ENCODE data around the gene DNAH6.
"Not testable (repeated sequence)": the region's sequence is repeated elsewhere in the genome, so short reads cannot be mapped to it uniquely, and the experiment has no call there.

The DNAH6 gene

DNA sequence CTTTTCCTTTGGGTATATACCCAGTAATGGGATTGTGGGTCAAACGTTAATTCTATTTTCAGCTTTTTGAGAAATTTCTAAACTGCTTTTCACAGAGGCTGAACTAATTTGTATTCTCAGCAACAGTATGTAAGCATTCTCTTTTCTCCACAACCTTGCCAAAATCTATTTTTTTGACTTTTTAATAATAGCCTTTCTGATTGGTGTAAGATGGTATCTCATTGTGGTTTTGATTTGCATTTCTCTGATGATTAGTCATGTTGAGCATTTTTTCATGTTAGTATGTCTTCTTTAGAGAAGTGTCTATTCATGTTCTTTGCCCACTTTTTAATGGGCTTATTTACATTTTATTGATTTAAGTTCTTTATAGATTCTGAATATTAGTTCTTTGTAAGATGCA lies 219.1 kb downstream of the DNAH6 start:
- DNase-seq (ENCODE audit: low read depth, low spot score), result no peak

DNA sequence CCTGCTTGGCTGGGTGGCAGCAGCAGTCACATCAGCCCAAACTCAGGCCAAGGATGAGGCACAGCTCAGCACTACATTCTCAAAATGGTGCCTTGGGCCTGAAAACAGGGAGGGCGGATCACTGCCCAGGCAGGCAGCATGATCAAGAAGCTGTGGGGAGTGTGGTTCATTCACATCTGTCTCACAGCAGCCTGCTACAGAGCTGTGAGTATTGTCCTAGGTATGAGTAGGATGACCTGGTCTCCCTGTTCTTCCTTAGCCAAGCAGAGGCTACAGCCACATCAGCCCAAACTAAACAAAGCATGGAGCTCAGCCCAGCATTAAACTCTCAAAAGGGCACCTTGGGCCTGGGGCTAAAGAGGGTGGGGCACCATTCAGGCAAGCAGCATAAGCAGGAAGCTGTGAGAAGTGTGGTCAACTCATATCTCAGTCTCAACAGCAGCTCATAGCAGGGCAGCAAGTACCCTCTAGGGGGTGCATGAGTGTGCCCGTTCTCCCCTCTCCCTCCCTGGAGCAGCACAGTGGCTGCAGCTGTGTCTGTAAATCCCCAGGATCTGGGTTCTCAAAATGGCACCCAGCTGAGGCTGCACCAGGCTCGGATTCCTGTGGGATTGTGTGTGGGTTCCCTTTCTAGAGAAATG lies 225.0 kb downstream of the DNAH6 start:
- DNase-seq (ENCODE audit: low read depth, low spot score), result peak; percentile 63

DNA sequence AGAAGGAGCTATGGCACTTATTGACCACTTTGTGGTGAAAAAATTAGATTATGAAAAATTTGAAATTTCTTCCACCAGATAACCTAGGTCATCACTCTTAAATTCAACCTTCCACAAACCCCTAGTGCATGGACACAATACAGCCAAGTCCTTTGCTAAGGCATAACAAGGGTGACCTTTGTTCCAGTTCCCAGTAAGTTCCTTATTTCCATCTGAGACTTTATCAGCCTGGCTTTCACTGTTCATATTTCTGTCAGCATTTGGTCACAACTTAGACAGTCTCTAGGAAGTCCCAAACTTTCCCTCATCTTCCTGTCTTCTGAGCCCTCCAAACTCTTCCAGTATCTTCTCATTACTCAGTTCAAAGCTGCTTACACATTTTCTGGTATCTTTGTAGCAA lies 232.0 kb downstream of the DNAH6 start:
- DNase-seq (ENCODE audit: low read depth, low spot score), result no peak

DNA sequence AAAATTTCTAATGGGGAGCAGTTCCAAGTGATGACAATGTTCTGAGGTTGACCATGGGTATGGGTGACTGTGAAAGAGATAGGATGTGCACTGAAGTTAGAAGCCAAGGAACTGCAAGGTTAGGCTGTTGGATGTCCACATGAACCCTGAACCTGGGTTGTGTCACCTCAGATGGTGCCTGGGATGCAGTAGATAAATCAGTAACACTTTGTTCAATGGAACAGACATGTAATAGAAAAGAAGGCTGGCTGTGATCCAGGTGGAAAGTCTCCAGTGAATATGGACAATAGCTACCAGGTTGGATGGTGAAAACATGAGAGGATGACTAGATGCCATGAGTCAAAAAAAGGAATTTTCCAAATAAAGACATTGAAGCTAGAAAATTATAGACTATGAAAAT lies 233.1 kb downstream of the DNAH6 start:
- no peak for DNase-seq (ENCODE audit: low read depth, low spot score)

DNA sequence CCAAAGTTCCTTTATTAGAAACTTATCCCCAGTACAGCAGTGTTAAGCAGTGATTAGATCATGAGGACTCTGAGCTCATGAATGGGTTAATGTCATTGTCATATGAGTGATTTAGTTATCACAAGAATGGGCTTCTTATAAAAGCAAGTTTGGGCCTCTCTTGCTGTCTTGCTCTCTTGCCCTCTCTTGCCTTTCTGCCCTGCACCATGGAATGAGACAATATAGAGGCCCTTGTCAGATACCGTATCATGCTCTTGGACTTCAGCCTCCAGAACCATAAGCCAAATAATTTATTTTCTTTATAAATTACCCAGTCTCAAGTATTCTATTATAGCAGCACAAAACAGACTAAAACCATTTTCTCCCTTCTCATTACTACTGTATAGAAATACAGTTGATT lies 238.8 kb downstream of the DNAH6 start:
- no peak for DNase-seq (ENCODE audit: low read depth, low spot score)

DNA sequence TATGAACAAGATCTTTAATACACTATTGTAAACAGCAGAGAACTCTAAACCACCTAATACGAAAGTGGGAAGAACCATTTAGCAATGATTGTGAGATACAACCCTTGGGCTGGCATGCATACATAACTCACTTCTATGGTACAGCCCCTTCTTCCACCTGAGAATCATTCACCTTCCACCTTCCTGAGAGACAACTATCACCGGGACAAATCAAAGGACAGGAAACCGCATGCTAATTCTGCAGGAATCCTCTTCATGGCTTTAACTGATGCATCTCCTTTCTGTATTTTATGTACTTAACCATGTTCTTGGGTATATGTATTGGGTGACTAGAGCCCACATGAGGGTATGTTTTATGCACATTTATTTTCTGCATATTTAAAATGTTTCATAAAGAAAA lies 241.3 kb downstream of the DNAH6 start:
- peak; percentile 17 for DNase-seq (ENCODE audit: low read depth, low spot score)

DNA sequence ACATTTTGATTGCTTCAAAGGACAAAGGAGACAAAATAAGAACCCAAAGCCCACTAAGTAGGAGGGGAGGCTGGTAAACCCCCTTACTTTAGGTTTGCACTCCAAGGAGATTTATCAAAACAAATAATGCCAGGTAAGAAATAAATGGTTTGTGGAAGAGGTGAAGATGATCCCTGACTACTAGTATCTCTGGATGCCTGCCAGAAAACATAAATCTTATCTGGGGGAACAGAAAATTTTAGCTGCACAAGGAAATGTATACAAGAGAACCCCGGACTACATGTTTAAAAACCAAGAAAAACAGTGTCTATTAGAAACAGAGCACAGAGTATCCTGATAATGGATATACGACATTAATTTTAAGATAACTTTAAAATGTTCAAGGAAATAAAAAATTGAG lies 250.5 kb downstream of the DNAH6 start:
- DNase-seq (ENCODE audit: low read depth, low spot score), result no peak

DNA sequence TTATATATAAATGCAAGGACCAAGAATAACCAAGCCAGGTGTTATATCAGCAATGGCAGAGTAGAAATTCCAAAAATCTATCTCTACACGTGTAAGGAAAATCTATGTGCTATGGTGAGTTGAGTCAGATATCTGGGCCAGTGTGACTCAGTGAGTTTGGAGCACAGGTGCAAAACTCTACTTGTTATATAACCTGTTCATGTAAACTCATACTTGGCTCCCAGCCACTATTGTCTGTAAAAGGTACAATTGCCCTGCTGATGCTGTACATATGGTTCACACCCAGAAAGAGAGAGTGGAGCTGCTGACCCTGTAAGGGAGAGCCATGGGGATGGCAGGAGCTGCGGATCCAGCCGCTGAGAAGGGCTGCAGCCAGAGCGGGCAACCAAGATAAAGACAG lies 252.5 kb downstream of the DNAH6 start:
- no peak for DNase-seq (ENCODE audit: low read depth, low spot score)

DNA sequence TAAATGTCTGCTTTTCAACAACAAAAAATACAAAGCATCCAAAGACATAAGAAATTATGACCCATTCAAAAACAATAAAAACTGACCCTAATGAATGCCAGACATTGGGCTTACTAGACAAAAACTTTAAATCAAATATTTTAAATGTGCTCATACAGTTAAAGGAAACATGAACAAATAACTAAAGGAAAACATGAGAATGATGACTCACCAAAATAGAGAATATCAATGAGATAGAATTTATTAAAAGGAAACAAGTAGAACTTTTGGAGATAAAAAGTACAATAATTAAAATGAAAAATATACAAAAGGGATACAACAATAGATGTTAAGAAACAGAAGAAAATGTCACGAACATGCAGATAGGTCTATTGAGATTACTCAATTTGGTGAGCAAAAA lies 254.0 kb downstream of the DNAH6 start:
- no peak for DNase-seq (ENCODE audit: low read depth, low spot score)

DNA sequence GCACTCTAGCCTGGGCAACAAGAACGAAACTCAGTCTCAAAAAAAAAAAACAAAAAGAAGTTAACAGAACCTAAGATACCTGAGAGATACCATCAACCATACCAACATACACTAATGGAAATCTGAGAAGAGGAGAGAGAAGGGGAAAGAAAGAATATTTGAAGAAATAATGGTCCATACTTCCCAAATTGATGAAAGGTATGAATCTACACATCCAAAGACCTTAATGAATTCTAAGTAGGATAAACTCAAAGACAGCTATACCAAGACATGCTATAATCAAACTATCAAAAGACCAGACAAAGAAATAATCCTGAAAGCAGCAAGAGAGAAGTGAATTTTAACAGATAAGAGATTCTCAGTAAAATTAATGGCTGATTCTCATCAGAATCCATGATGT lies 255.0 kb downstream of the DNAH6 start:
- no peak for DNase-seq (ENCODE audit: low read depth, low spot score)

DNA sequence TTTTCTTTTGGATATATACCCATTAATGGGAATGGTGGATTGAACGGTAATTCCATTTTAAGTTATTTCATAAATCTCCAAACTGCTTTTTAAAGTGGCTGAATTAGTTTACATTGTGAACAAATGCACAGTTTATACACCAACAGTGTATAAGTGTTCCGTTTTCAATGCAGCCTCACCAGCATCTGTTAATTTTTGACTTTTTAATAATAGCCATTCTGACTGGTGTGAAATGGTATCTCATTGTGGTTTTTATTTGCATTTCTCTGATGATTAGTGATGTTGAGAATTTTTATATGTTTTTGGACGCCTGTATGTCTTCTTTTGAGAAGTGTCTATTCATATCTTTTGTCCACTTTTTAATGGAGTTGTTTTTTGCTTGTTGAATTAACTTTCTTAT lies 257.3 kb downstream of the DNAH6 start:
- DNase-seq (ENCODE audit: low read depth, low spot score), result not testable (repeated sequence)

DNA sequence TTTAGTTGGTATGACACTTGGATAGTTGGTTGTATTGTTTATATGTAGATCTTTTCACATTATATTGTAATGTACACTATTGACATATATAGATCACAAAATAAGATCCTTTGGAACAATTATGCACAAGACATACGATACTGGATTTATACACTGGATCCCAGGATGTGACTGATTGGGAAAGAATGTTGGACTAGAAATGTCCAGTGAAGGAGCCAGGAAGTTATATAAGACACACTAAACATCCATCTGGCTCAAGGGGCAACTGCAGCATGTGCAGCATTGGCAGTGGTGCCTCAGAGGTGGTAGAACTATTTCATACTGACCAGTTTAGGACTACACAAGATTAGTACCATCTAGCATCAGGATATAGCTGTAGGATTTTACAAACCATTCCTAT lies 259.7 kb downstream of the DNAH6 start:
- no peak for DNase-seq (ENCODE audit: low read depth, low spot score)

DNA sequence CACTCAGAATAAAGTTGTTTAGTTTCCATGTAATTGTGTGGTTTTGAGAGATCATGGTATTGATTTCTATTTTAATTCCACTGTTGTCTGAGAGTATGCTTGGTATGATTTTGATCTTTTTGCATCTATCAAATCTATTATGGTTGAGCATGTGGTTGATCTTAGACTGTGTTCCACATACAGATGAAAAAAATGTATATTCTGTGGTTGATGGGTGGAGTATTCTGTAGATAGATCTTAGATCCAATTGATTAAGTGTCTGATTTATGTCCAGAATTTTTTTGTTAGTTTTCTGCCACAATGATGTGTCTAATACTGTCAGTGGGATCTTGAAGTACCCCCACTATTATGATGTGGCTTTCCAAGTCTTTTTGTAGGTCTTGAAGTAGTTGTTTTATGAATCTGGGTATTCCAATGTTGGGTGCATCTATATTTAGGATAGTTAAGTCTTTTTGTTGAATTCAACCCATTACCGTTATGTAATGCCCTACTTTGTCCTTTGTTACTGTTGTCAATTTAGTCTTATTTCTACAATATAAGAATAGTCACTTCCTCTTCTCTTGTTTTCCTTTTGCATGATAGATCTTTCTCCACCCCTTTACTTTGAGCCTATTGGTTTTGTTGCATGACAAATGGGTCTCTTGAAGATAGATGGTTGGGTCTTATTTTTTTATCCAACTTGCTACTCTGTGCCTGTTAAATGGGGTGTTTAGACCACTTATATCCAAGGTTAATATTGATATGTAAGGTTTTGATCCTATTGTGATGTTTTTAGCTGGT lies 262.8 kb downstream of the DNAH6 start:
- no peak for DNase-seq (ENCODE audit: low read depth, low spot score)

DNA sequence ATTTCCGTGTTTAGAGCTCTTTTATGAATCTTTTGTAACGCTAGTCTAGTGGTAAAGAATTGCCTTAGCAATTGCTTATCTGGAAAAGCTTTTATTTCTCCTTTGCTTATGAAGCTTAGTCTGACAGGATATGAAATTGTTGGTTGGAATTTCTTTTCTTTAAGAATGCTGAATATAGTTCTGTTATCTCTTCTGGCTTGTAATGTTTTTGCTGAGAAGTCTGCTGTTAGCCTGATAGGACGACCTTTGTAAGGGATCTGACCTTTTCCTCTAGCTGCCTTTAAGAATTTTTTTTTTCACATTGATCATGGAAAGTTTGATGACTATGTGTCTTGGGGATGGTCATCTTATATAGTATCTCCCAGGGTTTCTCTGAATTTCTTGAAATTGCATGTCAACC lies 263.5 kb downstream of the DNAH6 start:
- DNase-seq (ENCODE audit: low read depth, low spot score), result no peak

DNA sequence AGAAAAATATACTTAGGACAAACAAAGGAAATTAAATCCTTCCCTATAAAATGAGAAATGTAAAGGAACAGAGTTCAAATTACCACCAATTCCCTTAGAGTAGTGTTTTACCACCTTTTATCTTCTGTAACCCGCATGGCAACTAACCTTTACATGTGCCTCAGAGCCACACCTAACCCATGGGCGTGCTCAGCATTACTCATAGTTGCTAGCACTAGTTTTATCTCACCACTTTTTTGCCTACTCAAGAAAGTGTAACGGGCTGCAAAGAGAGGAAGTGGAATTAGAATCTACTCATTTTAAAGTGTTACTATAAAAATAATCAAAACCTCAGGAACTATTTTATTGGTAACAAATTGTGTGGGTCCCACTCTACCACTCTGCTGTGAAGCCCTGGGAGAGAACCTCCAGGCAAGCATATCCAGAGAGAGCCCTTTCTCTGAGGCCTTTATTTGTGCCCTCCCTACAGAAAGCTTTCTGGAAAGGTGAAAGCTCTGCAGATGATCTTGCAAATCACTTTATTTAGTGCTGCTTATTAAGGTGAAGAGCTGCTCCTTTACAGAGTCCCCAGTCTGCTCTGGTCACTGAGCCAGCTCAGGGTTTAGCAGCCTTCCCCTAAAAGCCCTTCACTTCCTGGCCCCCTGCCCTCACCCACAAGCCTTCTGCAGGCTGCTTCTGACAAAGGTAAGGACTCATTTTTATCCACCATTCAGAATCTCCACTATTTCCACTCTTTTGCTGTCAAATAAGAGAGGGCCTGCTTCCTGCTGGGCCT lies 265.8 kb downstream of the DNAH6 start:
- no peak for DNase-seq (ENCODE audit: low read depth, low spot score)

DNA sequence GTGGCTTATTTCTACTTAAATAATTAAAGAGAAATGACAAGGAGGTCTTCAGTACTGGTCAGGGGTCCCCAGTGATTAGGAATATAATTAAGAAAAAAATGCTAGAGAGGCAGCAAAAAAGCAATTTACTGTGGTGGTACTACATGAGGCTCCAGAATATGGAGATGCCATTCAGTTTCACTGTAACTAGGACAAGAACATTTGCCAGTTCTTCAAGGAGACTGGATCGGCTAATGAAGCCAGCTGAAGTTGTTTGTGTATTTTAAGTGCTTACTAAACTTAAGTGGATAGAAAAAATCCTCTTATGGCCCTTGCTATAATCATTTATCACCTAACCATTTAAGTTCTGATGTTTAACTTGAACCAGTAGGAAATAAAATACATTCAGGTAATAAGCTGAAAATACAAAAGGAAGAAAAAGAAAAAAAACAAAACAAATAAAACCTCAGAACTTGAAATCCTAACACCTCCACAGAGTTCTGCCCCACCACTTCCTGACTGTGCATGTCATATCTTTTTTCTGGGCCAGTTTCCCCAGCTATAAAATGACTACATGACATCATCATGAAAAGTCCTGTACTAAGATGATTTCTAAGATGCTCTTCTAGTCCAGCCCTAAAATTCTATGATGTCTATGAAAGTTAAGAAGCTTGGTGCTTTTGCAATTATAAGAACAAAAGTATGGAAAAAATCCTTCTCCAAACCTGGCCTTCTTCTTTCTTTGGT lies 266.6 kb downstream of the DNAH6 start:
- no peak for DNase-seq (ENCODE audit: low read depth, low spot score)

DNA sequence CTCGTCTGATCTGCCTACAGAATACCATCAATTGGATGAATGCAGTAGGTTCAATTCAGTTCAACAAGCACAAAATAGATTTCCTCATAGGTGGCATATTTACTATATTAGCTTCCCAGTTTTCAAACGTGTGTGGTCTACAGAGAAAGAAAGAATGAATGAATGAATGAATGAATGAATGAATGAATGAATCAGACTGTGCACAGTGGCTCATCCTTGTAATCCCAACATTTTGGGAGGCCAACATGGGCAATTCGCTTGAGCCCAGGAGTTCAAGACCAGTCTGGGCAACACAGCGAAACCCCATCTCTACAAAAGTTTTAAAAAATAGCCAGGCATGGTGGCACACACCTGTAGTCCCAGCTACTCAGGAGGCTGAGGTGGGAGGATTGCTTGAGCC lies 269.7 kb downstream of the DNAH6 start:
- DNase-seq (ENCODE audit: low read depth, low spot score), result no peak

DNA sequence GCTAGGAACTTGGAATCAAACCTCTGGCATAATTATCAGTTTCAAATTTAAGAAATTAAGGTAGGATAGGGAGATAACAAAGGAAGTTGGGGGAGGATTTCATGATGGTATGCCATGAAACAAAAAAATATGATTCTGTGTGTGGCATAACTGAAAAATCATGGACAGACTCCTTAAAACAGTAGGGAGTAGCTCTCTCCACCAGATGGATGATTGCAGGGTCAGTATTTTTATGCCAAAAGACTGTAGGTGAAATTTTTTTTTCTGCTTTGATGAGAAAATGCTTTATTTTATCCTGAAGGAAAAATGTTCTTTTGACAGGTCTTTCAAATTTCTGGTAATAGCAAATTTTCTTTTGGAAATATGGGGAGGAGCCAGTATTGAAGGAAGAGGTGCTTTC lies 270.3 kb downstream of the DNAH6 start:
- DNase-seq (ENCODE audit: low read depth, low spot score), result no peak

DNA sequence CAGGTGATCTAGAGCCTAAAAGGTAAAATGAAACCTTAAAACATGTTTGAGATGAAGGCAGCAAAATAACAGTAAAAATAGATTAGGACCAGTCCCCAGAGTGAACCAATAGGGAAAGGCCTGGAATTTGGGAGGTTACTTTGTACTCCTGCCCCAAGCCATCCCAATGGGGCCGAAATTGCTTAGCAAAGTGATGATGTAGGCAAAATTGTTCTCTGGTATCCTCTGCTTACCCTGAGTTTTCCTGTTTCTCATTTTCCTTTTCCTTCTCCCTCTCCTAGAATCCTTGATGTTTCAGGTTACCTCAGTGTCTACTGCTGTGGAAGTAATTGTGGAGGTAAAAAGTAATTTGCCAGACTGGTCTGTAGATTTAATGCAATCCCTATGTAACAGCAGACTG lies 271.7 kb downstream of the DNAH6 start:
- no peak for DNase-seq (ENCODE audit: low read depth, low spot score)

DNA sequence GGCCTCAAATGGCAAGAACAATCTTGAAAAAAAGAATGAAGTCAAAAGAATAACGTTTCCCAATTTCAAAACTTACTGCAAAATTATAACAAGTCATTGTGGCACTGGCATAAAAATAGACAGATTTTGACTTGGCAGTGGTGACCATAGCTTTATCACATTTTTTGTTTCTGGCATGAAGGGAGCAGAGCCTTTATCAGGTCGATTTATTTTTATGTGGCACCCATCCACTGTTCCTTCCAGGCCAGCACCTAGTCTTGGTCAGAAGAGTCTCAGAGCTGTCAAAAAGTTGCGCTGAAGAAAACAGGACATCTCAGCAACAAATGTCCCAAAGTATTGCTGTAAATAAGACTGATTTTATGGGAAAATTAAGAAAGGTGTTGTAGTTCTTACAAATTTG lies 272.2 kb downstream of the DNAH6 start:
- DNase-seq (ENCODE audit: low read depth, low spot score), result no peak

DNA sequence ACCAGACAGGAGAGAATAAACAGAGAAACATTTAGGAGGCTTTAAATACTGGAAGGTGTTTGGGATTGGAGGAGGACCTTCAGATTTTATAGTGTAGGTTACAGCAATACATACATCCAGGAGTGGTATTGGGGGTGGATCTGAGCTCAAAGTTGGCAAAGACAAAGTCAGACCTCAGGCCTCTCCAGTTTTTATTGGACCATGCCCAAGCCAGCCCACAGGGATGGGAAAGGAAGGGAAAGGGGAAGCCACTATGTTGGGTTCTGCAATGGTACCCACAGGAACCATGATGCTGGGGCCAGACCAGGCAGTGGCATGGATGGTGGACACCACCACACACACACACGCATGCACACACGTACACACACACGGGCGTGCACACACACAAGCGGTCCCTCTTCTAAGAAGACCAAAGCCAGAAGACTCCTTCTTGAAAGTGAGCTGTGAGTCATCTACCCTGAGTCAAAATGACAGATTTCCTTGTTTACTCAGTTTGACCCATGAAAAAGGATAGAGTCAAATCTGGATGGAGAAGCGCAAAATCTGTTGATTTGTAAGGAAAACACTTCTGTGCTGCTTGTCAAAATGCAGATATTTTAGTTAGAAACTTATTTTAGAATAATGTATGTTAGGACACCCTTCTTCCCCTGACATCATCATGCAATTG lies 276.7 kb downstream of the DNAH6 start:
- DNase-seq (ENCODE audit: low read depth, low spot score), result no peak

DNA sequence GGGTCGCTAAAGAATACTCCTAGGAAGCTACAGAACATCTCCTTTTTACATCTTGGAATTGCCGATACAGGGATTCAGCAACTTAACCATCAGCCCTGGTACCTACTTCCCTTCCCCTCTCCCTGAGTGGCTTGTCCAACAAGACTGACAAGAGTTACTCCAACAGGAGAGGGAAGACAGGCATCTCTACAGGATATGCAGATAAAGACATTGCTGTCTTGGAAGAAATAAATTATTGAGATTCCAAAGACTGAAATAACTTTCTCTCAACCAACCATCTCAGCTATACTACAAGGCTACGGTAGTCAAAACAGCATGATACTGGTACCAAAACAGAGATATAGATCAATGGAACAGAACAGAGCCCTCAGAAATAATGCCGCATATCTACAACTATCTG lies 277.3 kb downstream of the DNAH6 start:
- no peak for DNase-seq (ENCODE audit: low read depth, low spot score)
